PC-3 (cell line): ENCODE measurements around the gene FGFR3.

Experiments
- CTCF ChIP-seq: fragments of 300-600 bp; sonication (generic); conservative IDR thresholded peaks from 2 replicates; pipeline ENCODE4 v1.5.1; 2017; ENCODE audit warnings: antibody characterized with exemption, low read depth, mild to moderate bottlenecking, low read length
- EZH2 ChIP-seq: fragments of 300-600 bp; sonication (generic); IDR thresholded peaks from one replicate; pipeline ENCODE4 v1.6.1; 2017; ENCODE audit warnings: antibody characterized with exemption, mild to moderate bottlenecking, low read length; ENCODE audit not compliant: unreplicated experiment
- EZH2phosphoT487 ChIP-seq: fragments of 300-600 bp; sonication (generic); IDR thresholded peaks from 2 replicates; pipeline ENCODE4 v1.6.1; 2018; ENCODE audit warnings: mild to moderate bottlenecking, antibody characterized with exemption, low read length, borderline replicate concordance

- no peak for TF ChIP-seq CTCF
- TF ChIP-seq EZH2, result no peak
- TF ChIP-seq EZH2phosphoT487, result no peak
Measured at GRCh38 chr4:1784395-1784788, 8.7 kb upstream of the FGFR3 start.
